ENCODE data around the gene ARL5A. TPM values are rescaled to one million over a fixed set of nuclear protein-coding genes. Genes with fewer than 3 reads are reported as not detected.

ARL5A gene
- total RNA-seq, 1 donor from 2014 or later, result 42.2 TPM

GRCh38 chr2:151780938-151781337 lies 47.3 kb downstream of the ARL5A start:
- Mint-ChIP-seq H3K27ac (ENCODE audit: unreplicated experiment) (no peak overlapping the region), H3K9me3 (ENCODE audit: unreplicated experiment) (no peaks in the 10 kb centered on the region), H3K4me1 (ENCODE audit: unreplicated experiment) (peaks cover 3% of the 10 kb centered on the region), H3K4me3 (ENCODE audit: unreplicated experiment) (no peak overlapping the region), H3K27me3 (ENCODE audit: unreplicated experiment) (no peaks in the 10 kb centered on the region), H3K36me3 (ENCODE audit: low read depth, unreplicated experiment) (peaks cover 26% of the 10 kb centered on the region)
- DNase-seq (ENCODE audit: low spot score), result no peak
- no peak for TF ChIP-seq CTCF (IDR thresholded peaks at IDR 0.05; ENCODE audit: unreplicated experiment)

DNA sequence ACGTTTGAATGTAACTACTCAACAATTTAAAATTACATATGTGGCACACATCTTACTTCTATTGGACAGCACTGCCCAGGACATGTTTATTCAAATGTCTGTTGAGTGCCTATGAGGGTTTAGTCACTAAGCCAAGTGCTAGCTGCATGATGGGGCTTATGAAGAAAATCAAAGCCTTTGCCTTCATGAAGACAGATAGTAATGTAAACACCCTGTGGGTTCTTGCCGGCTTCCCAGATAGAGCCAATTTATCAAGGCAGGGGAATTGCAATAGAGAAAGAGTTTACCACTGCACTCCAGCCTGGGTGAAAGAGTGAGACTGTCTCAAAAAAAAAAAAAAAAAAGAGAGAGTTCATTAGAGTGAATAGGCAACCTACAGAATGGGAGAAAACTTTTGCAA lies 50.3 kb downstream of the ARL5A start:
- Mint-ChIP-seq H3K36me3 (ENCODE audit: low read depth, unreplicated experiment) (peaks cover 31% of the 10 kb centered on the region), H3K4me3 (ENCODE audit: unreplicated experiment) (no peak overlapping the region), H3K27ac (ENCODE audit: unreplicated experiment) (no peak overlapping the region), H3K4me1 (ENCODE audit: unreplicated experiment) (peaks cover 3% of the 10 kb centered on the region), H3K27me3 (ENCODE audit: unreplicated experiment) (no peaks in the 10 kb centered on the region), H3K9me3 (ENCODE audit: unreplicated experiment) (no peaks in the 10 kb centered on the region)
- no peak for TF ChIP-seq CTCF (IDR thresholded peaks at IDR 0.05; ENCODE audit: unreplicated experiment)
- no peak for DNase-seq (ENCODE audit: low spot score)

DNA sequence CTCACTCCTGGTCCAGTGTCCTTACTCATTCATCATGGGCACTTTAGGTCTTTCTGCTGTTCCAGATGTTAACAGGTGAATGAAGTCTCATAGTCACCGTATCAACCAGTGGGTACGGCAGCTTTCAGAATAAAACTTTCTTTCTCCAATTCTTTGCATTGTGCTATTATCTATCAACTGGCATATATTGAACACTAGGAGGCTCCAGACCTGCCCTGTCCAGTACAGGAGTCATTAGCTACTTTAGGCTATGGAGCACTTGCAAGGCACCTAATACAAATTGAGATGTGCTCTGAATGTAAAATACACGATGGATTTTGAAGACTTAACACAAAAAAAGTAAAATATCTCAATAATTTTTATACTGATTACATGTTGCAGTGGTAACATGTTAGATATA lies 50.7 kb downstream of the ARL5A start:
- no peak for TF ChIP-seq CTCF (IDR thresholded peaks at IDR 0.05; ENCODE audit: unreplicated experiment)
- no peak overlapping the region for H3K4me3 Mint-ChIP-seq (ENCODE audit: unreplicated experiment)
- H3K36me3 Mint-ChIP-seq (ENCODE audit: low read depth, unreplicated experiment), result peaks cover 31% of the 10 kb centered on the region
- no peak overlapping the region for H3K27ac Mint-ChIP-seq (ENCODE audit: unreplicated experiment)
- DNase-seq (ENCODE audit: low spot score), result no peak
- H3K9me3 Mint-ChIP-seq (ENCODE audit: unreplicated experiment), result no peaks in the 10 kb centered on the region
- peaks cover 3% of the 10 kb centered on the region for H3K4me1 Mint-ChIP-seq (ENCODE audit: unreplicated experiment)
- H3K27me3 Mint-ChIP-seq (ENCODE audit: unreplicated experiment), result no peaks in the 10 kb centered on the region

- H3K4me3 Mint-ChIP-seq (ENCODE audit: unreplicated experiment), result no peak overlapping the region
- peaks cover 31% of the 10 kb centered on the region for H3K36me3 Mint-ChIP-seq (ENCODE audit: low read depth, unreplicated experiment)
- H3K27me3 Mint-ChIP-seq (ENCODE audit: unreplicated experiment), result no peaks in the 10 kb centered on the region
- H3K27ac Mint-ChIP-seq (ENCODE audit: unreplicated experiment), result no peak overlapping the region
- H3K9me3 Mint-ChIP-seq (ENCODE audit: unreplicated experiment), result no peaks in the 10 kb centered on the region
- no peak for DNase-seq (ENCODE audit: low spot score)
- H3K4me1 Mint-ChIP-seq (ENCODE audit: unreplicated experiment), result no peaks in the 10 kb centered on the region
- no peak for TF ChIP-seq CTCF (IDR thresholded peaks at IDR 0.05; ENCODE audit: unreplicated experiment)
These were observed 51.9 kb downstream of the ARL5A start for GRCh38 chr2:151776367-151776766.

- H3K4me3 Mint-ChIP-seq (ENCODE audit: unreplicated experiment), result no peak overlapping the region
- H3K36me3 Mint-ChIP-seq (ENCODE audit: low read depth, unreplicated experiment), result peaks cover 30% of the 10 kb centered on the region
- H3K27ac Mint-ChIP-seq (ENCODE audit: unreplicated experiment), result no peak overlapping the region
- no peaks in the 10 kb centered on the region for H3K27me3 Mint-ChIP-seq (ENCODE audit: unreplicated experiment)
- no peak for DNase-seq (ENCODE audit: low spot score)
- no peak for TF ChIP-seq CTCF (IDR thresholded peaks at IDR 0.05; ENCODE audit: unreplicated experiment)
- H3K4me1 Mint-ChIP-seq (ENCODE audit: unreplicated experiment), result no peaks in the 10 kb centered on the region
- no peaks in the 10 kb centered on the region for H3K9me3 Mint-ChIP-seq (ENCODE audit: unreplicated experiment)
These were observed 53.0 kb downstream of the ARL5A start for GRCh38 chr2:151775057-151775740.
